Uterus (tissue), 4 donors: ENCODE measurements around the gene PDZD8. TPM values are rescaled to one million over a fixed set of nuclear protein-coding genes. Genes with fewer than 3 reads are reported as not detected.

Experiments used
- DNase-seq, 2 donors: peaks; one replicate each; pipeline ENCODE4 v3.0.0-alpha.2; 2019 to 2020
- H3K27ac ChIP-seq, 2 donors: fragments of 200-600 bp; sonication (generic); 1 replicate in 1 of 2; 2 replicates in 1 of 2; pipeline ENCODE4 v1.5.1; 2016 to 2018
- H3K27me3 ChIP-seq, 2 donors: fragments of 200-600 bp; sonication (generic); one replicate each; pipeline ENCODE4 v1.5.1; 2018 to 2019; ENCODE audit warnings: control low read depth in 1 of 2
- H3K36me3 ChIP-seq, 2 donors: fragments of 200-600 bp; sonication (generic); one replicate each; pipeline ENCODE4 v1.5.1; 2019; ENCODE audit warnings: control low read depth in 1 of 2
- H3K4me1 ChIP-seq, 2 donors: fragments of 200-600 bp; sonication (generic); one replicate each; pipeline ENCODE4 v1.5.1; 2018 to 2019; ENCODE audit warnings: control low read depth in 1 of 2
- H3K4me3 ChIP-seq, 2 donors: fragments of 200-600 bp; sonication (generic); 1 replicate in 1 of 2; 2 replicates in 1 of 2; pipeline ENCODE4 v1.5.1; 2018 to 2019; ENCODE audit warnings: mild to moderate bottlenecking in 1 of 2
- H3K9me3 ChIP-seq, 2 donors: fragments of 200-600 bp; sonication (generic); one replicate each; pipeline ENCODE4 v1.5.1; 2019; ENCODE audit warnings: control low read depth in 1 of 2
- CTCF ChIP-seq, 4 experiments: fragments of 200-600 bp in 2 of 4; fragments of 450-650 bp in 2 of 4; sonication (generic) in 2 of 4; IDR thresholded peaks; one replicate each; pipeline ENCODE4 v1.5.1; 2016 to 2019; ENCODE audit warnings: antibody characterized with exemption in 4 of 4, mild to moderate bottlenecking in 2 of 4, moderate library complexity in 1 of 4
- POLR2A ChIP-seq, 2 donors: fragments of 450-650 bp; IDR thresholded peaks; one replicate each; pipeline ENCODE4 v1.6.1; 2016; ENCODE audit warnings: antibody characterized with exemption in 2 of 2, mild to moderate bottlenecking in 1 of 2, moderate library complexity in 1 of 2
- intact Hi-C: fragments of 100-400 bp; cut with DNase I; formaldehyde crosslinking; loops from one replicate; pipeline ENCODE4 v1.15.1; 2023; ENCODE audit warnings: low total_unique reads
- total RNA-seq, 4 donors: library from RNA; depleted of rRNA in 3 of 4; stranded (reverse); fragments of >200 nt in 3 of 4; gene quantifications; one replicate each; pipeline versions ENCODE4 v1.1.0 to v1.2.4, GENCODE V29; 2014 to 2023
- donor health status: DM: yes; HTN: yes; CAD: no.

PDZD8 gene
- total RNA-seq, 4 donors from 2014 or later: 13.8 to 44.1 (median 35.6) TPM

GRCh38 chr10:117228210-117228609 is 147.0 kb downstream of the PDZD8 start:
- Histone ChIP-seq H3K27me3 (no peaks in the 10 kb centered on the region), H3K9me3 (no peaks in the 10 kb centered on the region), H3K36me3 (no peaks in the 10 kb centered on the region), H3K4me3 (no peak overlapping the region), H3K27ac (no peak overlapping the region), H3K4me1 (no peaks in the 10 kb centered on the region)
- intact Hi-C loops: no loop called here
- no peak for TF ChIP-seq CTCF (IDR thresholded peaks at IDR 0.05)
- TF ChIP-seq POLR2A (IDR thresholded peaks at IDR 0.05): no peak
- no peak for DNase-seq

Other genes with a start within 250 kb of the PDZD8 start
- not detected for gene VAX1, start 237.2 kb downstream of the PDZD8 start, total RNA-seq
- not detected for gene KCNK18, start 178.0 kb downstream of the PDZD8 start, total RNA-seq
- gene SLC18A2, start 134.3 kb downstream of the PDZD8 start, total RNA-seq: 1 to 10 TPM in 2 of 4 donors, under 1 TPM in 2; 0.26 to 2.6 (median 0.70) TPM
- gene EMX2, start 167.3 kb upstream of the PDZD8 start, total RNA-seq: 100 to 1,000 TPM in 1 of 4 donors, 10 to 100 TPM in 2, 1 to 10 TPM in 1; 6.7 to 154 (median 17.1) TPM